SH-SY5Y (cell line): Measurements from ENCODE around the gene TIMM17B.

Source experiments
- GATA2 ChIP-seq: IDR thresholded peaks from 2 replicates; pipeline ENCODE4 v1.6.1; 2011; ENCODE audit warnings: mild to moderate bottlenecking, low read depth, low read length
- GATA3 ChIP-seq: IDR thresholded peaks from 2 replicates; pipeline ENCODE4 v1.6.1; 2011; ENCODE audit warnings: low read depth, mild to moderate bottlenecking, low read length, moderate library complexity

DNA sequence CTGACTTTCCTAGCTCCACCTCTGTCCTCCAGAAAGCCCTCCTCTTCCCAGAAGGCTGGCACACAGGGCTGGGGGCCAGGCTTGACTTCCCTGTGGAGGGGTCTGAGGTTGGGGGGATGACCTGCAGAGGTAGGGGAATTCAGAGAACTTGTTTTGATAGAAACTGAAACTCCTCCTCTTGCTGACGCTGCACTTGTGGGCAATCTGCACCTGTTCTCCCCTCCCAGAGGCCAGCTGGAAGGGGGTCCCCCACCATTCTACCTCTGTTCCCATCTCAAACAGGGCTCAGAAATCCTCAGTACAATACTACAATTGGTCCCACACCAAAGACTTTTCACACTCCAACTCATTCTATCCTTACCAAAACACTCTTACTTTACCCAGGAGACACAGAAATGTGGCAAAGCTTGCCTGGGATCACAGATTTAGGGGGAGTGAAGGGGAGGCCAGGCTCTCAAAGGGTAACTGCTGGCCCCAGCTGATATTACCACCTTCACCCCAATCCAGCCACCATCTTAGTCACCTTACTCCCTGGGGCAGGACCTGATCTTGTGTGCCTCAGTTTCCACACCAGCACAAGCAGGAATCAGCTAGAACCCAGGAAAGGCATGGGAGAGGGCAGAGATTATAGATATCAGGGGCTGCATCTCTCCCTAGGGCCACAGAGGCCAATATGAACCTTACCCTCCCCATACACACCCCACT lies 41.3 kb upstream of the TIMM17B start:
- TF ChIP-seq GATA2 = no peak
- TF ChIP-seq GATA3 = no peak
